Heart left ventricle (tissue), 16 donors: Measurements from ENCODE around the gene AP4E1. TPM values are rescaled to one million over a fixed set of nuclear protein-coding genes. Genes with fewer than 3 reads are reported as not detected.
"Not testable (repeated sequence)": the region's sequence is repeated elsewhere in the genome, so short reads cannot be mapped to it uniquely, and the experiment has no call there.

Source experiments
- ATAC-seq, 4 donors: fragments of 200-7000 bp; cut with Tn5 transposase; one replicate each; pipeline ENCODE4 v1.9.1; 2020 to 2022; ENCODE audit warnings: moderate library complexity in 4 of 4, mild to moderate bottlenecking in 3 of 4, moderate number of reproducible peaks in 1 of 4
- DNase-seq, 5 donors: peaks; one replicate each; pipeline ENCODE4 v3.0.0-alpha.2; 2020
- H3K27ac ChIP-seq, 12 donors: fragments of 200-600 bp; sonication (generic) in 4 of 12; one replicate each; pipeline versions ENCODE4 v1.5.0 to v1.8.0; 2016 to 2022; ENCODE audit warnings: mild to moderate bottlenecking in 2 of 12
- H3K27me3 ChIP-seq, 9 donors: fragments of 200-600 bp; sonication (generic) in 2 of 9; one replicate each; pipeline versions ENCODE4 v1.5.1 to v1.8.0; 2016 to 2022; ENCODE audit warnings: mild to moderate bottlenecking in 3 of 9
- H3K36me3 ChIP-seq, 9 donors: fragments of 200-600 bp; sonication (generic) in 2 of 9; one replicate each; pipeline versions ENCODE4 v1.5.0 to v1.8.0; 2018 to 2022; ENCODE audit warnings: mild to moderate bottlenecking in 2 of 9
- H3K4me1 ChIP-seq, 12 donors: fragments of 200-600 bp; sonication (generic) in 4 of 12; one replicate each; pipeline versions ENCODE4 v1.5.0 to v1.8.0; 2016 to 2022; ENCODE audit warnings: mild to moderate bottlenecking in 3 of 12
- H3K4me3 ChIP-seq, 12 donors: fragments of 200-600 bp; sonication (generic) in 4 of 12; one replicate each; pipeline versions ENCODE4 v1.5.0 to v1.8.0; 2017 to 2022; ENCODE audit warnings: mild to moderate bottlenecking in 9 of 12, moderate library complexity in 4 of 12
- H3K9me3 ChIP-seq, 12 donors: fragments of 200-600 bp; sonication (generic) in 4 of 12; one replicate each; pipeline versions ENCODE4 v1.5.0 to v1.8.0; 2016 to 2022; ENCODE audit warnings: mild to moderate bottlenecking in 1 of 12
- CTCF ChIP-seq, 12 donors: fragments of 200-600 bp; sonication (generic) in 4 of 12; IDR thresholded peaks; one replicate each; pipeline versions ENCODE4 v1.5.0 to v1.8.0; 2018 to 2022; ENCODE audit warnings: antibody characterized with exemption in 12 of 12, mild to moderate bottlenecking in 5 of 12
- POLR2A ChIP-seq, 2 donors: fragments of 450-650 bp; IDR thresholded peaks; one replicate each; pipeline ENCODE4 v1.6.1; 2017; ENCODE audit warnings: antibody characterized with exemption in 2 of 2, mild to moderate bottlenecking in 2 of 2, moderate library complexity in 2 of 2
- whole genome bisulfite sequencing, 4 donors: extraction: QIAGEN DNeasy Blood & Tissue Kit in 2 of 4; methylation state at CpG; one replicate each; pipeline versions ENCODE4 v1.1.5 to v1.1.7; 2013 to 2018; 5-methylcytosine and 5-hydroxymethylcytosine counted together
- intact Hi-C, 10 donors: fragments of 100-400 bp; cut with DNase I; formaldehyde crosslinking; loops; one replicate each; pipeline versions ENCODE4 v1.11.1 to v1.14.2; 2022
- polyA plus RNA-seq, 2 donors: library from polyadenylated mRNA; stranded (reverse); fragments of 200-250 nt; gene quantifications; one replicate each; pipeline ENCODE4 v1.2.3, GENCODE V29; 2013
- total RNA-seq, 9 donors: library from RNA; depleted of rRNA in 2 of 9; stranded (reverse); fragments of >200 nt in 2 of 9; fragmentation: NEBNext Ultra II Directional in 3 of 9; extraction: Animal tissue kit (Norgen Biotek cat#: 25700) in 3 of 9; gene quantifications; one replicate each; pipeline versions ENCODE4 v1.1.0 to v1.2.4, GENCODE V29; 2016 to 2023
- donor health status: ischemic (EF 13 %, LVEDD 7.1; RV severe dilation, severe dysfunction).
- donor health status: healthy with polysubstance abuse.
- donor health status: DM: no; HTN: yes; CAD: no.
- donor health status: DM: no; HTN: no; CAD: no.
- donor health status: ischemic (EF 25% LVEDD 6.9; RV normal size, moderate dysfunction).
- donor health status: ischemic (EF 25% LVEDD 5.7; RV mildly dilated, moderate dysfunction).
- donor health status: healthy.
- donor health status: DM: yes; HTN: yes; CAD: no.
- donor health status: ischemic (EF 35%, LVEDD 5.7; RV mildly dilated, moderate dysfunction).
- donor health status: nonischemic (EF 11% LVEDD 7.7; RV severe dilation, severe dysfunction).
- donor health status: DM: yes; HTN: yes; CAD: no.
- donor health status: PGD.
- donor health status: ischemic (EF 29% LVEDD 5.4; RV normal size, mild dysfunction).
- donor health status: nonischemic (EF 23%, LVEDD 6.1; RV moderate dilation, normal function).

AP4E1 gene
- total and polyA plus RNA-seq, 11 donors = 2.2 to 12.0 (median 8.4) TPM

GRCh38 chr15:50945725-50946124 lies 37.2 kb downstream of the AP4E1 start:
- Histone ChIP-seq H3K4me1 (no peaks in the 10 kb centered on the region), H3K27me3 (no peaks in the 10 kb centered on the region), H3K4me3 (no peak overlapping the region), H3K9me3 (peaks cover 0 to 3% (median 0%) of the 10 kb centered on the region in 12 donors), H3K36me3 (peaks cover 0 to 92% (median 48%) of the 10 kb centered on the region in 9 donors), H3K27ac (no peak overlapping the region)
- no peak for ATAC-seq
- no peak for TF ChIP-seq CTCF (IDR thresholded peaks at IDR 0.05)
- TF ChIP-seq POLR2A (IDR thresholded peaks at IDR 0.05) = no peak
- intact Hi-C loops = loop anchor here in 1 of 10 donors (10.0 kb wide), 1 partner anchor 249 kb away; no protein-coding TSS in a partner anchor
- 30 to 48% (median 36%) methylated on average over 3 of the region's 3 CpGs for WGBS, 4 donors
- DNase-seq = no peak

- H3K4me3 ChIP-seq, ATAC-seq, H3K4me1 ChIP-seq, DNase-seq, intact Hi-C loops, H3K27ac ChIP-seq, H3K9me3 ChIP-seq, H3K27me3 ChIP-seq: not testable (repeated sequence)
- WGBS, 4 donors = 97 to 99% (median 97%) methylated on average over 3 of the region's 3 CpGs
- H3K36me3 ChIP-seq = peaks cover 0 to 86% (median 56%) of the 10 kb centered on the region in 9 donors
Measured at GRCh38 chr15:50950745-50951144, 42.3 kb downstream of the AP4E1 start.

- Histone ChIP-seq H3K4me1 (no peaks in the 10 kb centered on the region), H3K27me3 (no peaks in the 10 kb centered on the region), H3K27ac (no peak overlapping the region), H3K4me3 (no peak overlapping the region), H3K36me3 (peaks cover 0 to 91% (median 79%) of the 10 kb centered on the region in 9 donors), H3K9me3 (peaks cover 0 to 4% (median 0%) of the 10 kb centered on the region in 12 donors)
- ATAC-seq (no peak), DNase-seq (no peak)
- 91 to 94% (median 93%) methylated on average over 2 of the region's 2 CpGs for WGBS, 4 donors
- TF ChIP-seq POLR2A (IDR thresholded peaks at IDR 0.05) = no peak
- no peak for TF ChIP-seq CTCF (IDR thresholded peaks at IDR 0.05)
- intact Hi-C loops = no loop called here
Measured at GRCh38 chr15:50953302-50953701, 44.8 kb downstream of the AP4E1 start.

GRCh38 chr15:50954837-50955236 lies 46.4 kb downstream of the AP4E1 start:
- ATAC-seq, H3K27ac ChIP-seq, H3K4me1 ChIP-seq, DNase-seq, intact Hi-C loops, H3K27me3 ChIP-seq, H3K4me3 ChIP-seq, H3K9me3 ChIP-seq: not testable (repeated sequence)
- 86 to 98% (median 93%) methylated on average over 6 of the region's 6 CpGs for WGBS, 4 donors
- peaks cover 0 to 99% (median 84%) of the 10 kb centered on the region in 9 donors for H3K36me3 ChIP-seq

- TF ChIP-seq CTCF (IDR thresholded peaks at IDR 0.05) (no peak), POLR2A (IDR thresholded peaks at IDR 0.05) (no peak)
- intact Hi-C loops = no loop called here
- H3K27me3 ChIP-seq = no peaks in the 10 kb centered on the region
- no peaks in the 10 kb centered on the region for H3K4me1 ChIP-seq
- no peak for ATAC-seq
- H3K36me3 ChIP-seq = peaks cover 0 to 82% (median 52%) of the 10 kb centered on the region in 9 donors
- no peak for DNase-seq
- H3K9me3 ChIP-seq = peaks cover 0 to 41% (median 23%) of the 10 kb centered on the region in 12 donors
- no peak overlapping the region for H3K27ac ChIP-seq
- no peak overlapping the region for H3K4me3 ChIP-seq
Measured at GRCh38 chr15:50959717-50960116, 51.2 kb downstream of the AP4E1 start.
